ENCODE results near the gene DSCAM. TPM values are rescaled to one million over a fixed set of nuclear protein-coding genes. Genes with fewer than 3 reads are reported as not detected.
A peak's percentile ranks its signal among the peaks of the same experiment; 100 is the strongest.

Gene DSCAM
- total RNA-seq, 1 experiment from 2014 or later: 0.13 TPM

- TF ChIP-seq NFE2L1 (CRISPR knock-in tag; IDR thresholded peaks at IDR 0.05) (no peak), TP53 (CRISPR knock-in tag; IDR thresholded peaks at IDR 0.05) (no peak), ZNF532 (CRISPR knock-in tag; IDR thresholded peaks at IDR 0.05; ENCODE audit: borderline replicate concordance) (no peak), CDX4 (CRISPR knock-in tag; IDR thresholded peaks at IDR 0.05; ENCODE audit: borderline replicate concordance) (no peak), RELA (CRISPR knock-in tag; IDR thresholded peaks at IDR 0.05; ENCODE audit: borderline replicate concordance) (no peak)
Measured at GRCh38 chr21:40753756-40754155, 93.2 kb downstream of the DSCAM start (continued).

DNA sequence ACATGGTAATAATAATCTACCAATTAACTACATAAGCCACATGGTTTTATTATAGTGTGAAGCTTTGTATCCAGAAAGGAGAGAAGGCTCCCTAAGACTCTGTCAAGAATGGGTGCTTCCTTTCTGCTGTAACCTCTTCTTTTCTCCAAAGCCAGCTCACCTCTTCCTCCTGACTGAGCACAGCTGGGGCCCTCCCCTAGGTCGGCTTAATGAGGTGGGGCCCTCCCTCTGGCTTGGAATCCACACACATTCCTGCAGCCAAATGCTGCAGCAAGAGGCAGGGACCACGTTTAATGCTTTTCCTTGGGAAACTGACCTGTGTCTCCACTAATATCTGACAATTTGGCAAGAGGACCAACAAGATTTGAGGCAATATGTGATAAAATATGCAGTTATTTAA lies 94.8 kb downstream of the DSCAM start:
- no peak overlapping the region for H3K27ac Mint-ChIP-seq
- POLR2A ChIA-PET: no interaction called here
- CTCF ChIA-PET: no interaction called here

DNA sequence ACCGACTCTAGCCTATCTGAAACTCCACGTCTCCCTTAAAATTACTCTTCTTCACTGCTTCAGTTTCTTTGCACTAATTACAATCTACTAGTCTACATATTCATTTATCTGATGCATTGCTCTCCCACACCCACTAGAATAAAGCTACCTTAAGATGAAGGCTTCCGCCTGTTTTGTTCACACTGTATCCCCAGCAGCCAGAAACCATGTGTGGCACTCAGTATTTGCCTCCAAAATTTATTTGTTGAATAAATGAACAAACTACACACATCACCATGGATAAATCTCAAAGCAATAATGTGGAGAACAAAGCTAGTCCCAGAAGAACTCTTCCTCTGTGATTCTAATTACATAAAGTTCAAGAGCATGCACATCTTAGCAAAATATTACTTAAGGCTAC lies 95.7 kb downstream of the DSCAM start:
- H3K36me3 Mint-ChIP-seq: no peaks in the 10 kb centered on the region
- H3K9me3 Mint-ChIP-seq: no peaks in the 10 kb centered on the region
- H3K4me1 Mint-ChIP-seq: no peaks in the 10 kb centered on the region
- ChIA-PET CTCF (no interaction called here), POLR2A (no interaction called here)
- H3K27ac Mint-ChIP-seq: no peak overlapping the region
- H3K4me3 Mint-ChIP-seq: no peak overlapping the region
- H3K27me3 Mint-ChIP-seq (ENCODE audit: low read depth): no peaks in the 10 kb centered on the region
- ATAC-seq: no peak
- DNase-seq (ENCODE audit: low spot score): no peak
- TF ChIP-seq NFATC4 (CRISPR knock-in tag; IDR thresholded peaks at IDR 0.05) (no peak), SOX15 (CRISPR knock-in tag; IDR thresholded peaks at IDR 0.05) (no peak), FOXJ3 (CRISPR knock-in tag; IDR thresholded peaks at IDR 0.05; ENCODE audit: borderline replicate concordance) (no peak), FOXP4 (CRISPR knock-in tag; IDR thresholded peaks at IDR 0.05) (no peak), E2F1 (CRISPR knock-in tag; IDR thresholded peaks at IDR 0.05) (no peak), GRHL2 (CRISPR knock-in tag; IDR thresholded peaks at IDR 0.05; ENCODE audit: insufficient replicate concordance, severe bottlenecking) (no peak), ZNF423 (CRISPR knock-in tag; IDR thresholded peaks at IDR 0.05) (no peak), TEAD4 (CRISPR knock-in tag; IDR thresholded peaks at IDR 0.05) (no peak), GABPB1 (CRISPR knock-in tag; IDR thresholded peaks at IDR 0.05) (no peak), OVOL2 (CRISPR knock-in tag; IDR thresholded peaks at IDR 0.05; ENCODE audit: borderline replicate concordance) (no peak), KAT7 (CRISPR knock-in tag; IDR thresholded peaks at IDR 0.05; ENCODE audit: borderline replicate concordance) (no peak)
- TF ChIP-seq, protein P1, sequence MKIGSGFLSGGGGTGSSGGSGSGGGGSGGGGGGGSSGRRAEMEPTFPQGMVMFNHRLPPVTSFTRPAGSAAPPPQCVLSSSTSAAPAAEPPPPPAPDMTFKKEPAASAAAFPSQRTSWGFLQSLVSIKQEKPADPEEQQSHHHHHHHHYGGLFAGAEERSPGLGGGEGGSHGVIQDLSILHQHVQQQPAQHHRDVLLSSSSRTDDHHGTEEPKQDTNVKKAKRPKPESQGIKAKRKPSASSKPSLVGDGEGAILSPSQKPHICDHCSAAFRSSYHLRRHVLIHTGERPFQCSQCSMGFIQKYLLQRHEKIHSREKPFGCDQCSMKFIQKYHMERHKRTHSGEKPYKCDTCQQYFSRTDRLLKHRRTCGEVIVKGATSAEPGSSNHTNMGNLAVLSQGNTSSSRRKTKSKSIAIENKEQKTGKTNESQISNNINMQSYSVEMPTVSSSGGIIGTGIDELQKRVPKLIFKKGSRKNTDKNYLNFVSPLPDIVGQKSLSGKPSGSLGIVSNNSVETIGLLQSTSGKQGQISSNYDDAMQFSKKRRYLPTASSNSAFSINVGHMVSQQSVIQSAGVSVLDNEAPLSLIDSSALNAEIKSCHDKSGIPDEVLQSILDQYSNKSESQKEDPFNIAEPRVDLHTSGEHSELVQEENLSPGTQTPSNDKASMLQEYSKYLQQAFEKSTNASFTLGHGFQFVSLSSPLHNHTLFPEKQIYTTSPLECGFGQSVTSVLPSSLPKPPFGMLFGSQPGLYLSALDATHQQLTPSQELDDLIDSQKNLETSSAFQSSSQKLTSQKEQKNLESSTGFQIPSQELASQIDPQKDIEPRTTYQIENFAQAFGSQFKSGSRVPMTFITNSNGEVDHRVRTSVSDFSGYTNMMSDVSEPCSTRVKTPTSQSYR (CRISPR knock-in tag; IDR thresholded peaks at IDR 0.05): no peak
- TF ChIP-seq, protein P2, sequence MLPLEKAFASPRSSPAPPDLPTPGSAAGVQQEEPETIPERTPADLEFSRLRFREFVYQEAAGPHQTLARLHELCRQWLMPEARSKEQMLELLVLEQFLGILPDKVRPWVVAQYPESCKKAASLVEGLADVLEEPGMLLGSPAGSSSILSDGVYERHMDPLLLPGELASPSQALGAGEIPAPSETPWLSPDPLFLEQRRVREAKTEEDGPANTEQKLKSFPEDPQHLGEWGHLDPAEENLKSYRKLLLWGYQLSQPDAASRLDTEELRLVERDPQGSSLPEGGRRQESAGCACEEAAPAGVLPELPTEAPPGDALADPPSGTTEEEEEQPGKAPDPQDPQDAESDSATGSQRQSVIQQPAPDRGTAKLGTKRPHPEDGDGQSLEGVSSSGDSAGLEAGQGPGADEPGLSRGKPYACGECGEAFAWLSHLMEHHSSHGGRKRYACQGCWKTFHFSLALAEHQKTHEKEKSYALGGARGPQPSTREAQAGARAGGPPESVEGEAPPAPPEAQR (CRISPR knock-in tag; IDR thresholded peaks at IDR 0.05): no peak
- TF ChIP-seq, protein P3, sequence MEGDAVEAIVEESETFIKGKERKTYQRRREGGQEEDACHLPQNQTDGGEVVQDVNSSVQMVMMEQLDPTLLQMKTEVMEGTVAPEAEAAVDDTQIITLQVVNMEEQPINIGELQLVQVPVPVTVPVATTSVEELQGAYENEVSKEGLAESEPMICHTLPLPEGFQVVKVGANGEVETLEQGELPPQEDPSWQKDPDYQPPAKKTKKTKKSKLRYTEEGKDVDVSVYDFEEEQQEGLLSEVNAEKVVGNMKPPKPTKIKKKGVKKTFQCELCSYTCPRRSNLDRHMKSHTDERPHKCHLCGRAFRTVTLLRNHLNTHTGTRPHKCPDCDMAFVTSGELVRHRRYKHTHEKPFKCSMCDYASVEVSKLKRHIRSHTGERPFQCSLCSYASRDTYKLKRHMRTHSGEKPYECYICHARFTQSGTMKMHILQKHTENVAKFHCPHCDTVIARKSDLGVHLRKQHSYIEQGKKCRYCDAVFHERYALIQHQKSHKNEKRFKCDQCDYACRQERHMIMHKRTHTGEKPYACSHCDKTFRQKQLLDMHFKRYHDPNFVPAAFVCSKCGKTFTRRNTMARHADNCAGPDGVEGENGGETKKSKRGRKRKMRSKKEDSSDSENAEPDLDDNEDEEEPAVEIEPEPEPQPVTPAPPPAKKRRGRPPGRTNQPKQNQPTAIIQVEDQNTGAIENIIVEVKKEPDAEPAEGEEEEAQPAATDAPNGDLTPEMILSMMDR (IDR thresholded peaks at IDR 0.05): no peak

More for the DNA sequence above, 94.8 kb downstream of the DSCAM start:
- Mint-ChIP-seq H3K9me3 (no peaks in the 10 kb centered on the region), H3K36me3 (no peaks in the 10 kb centered on the region), H3K4me1 (no peaks in the 10 kb centered on the region), H3K27me3 (ENCODE audit: low read depth) (no peaks in the 10 kb centered on the region), H3K4me3 (no peak overlapping the region)
- peak; percentile 77 for ATAC-seq
- DNase-seq (ENCODE audit: low spot score): peak; percentile 30
- TF ChIP-seq NFATC4 (CRISPR knock-in tag; IDR thresholded peaks at IDR 0.05) (no peak), ZNF416 (CRISPR knock-in tag; IDR thresholded peaks at IDR 0.05) (no peak), ZBTB21 (CRISPR knock-in tag; IDR thresholded peaks at IDR 0.05; ENCODE audit: borderline replicate concordance) (no peak), ZNF423 (CRISPR knock-in tag; IDR thresholded peaks at IDR 0.05) (peak; percentile 53)
